Measurements from ENCODE around the gene NUP62CL. TPM values are rescaled to one million over a fixed set of nuclear protein-coding genes. Genes with fewer than 3 reads are reported as not detected.

NUP62CL gene
- total RNA-seq, 1 experiment from 2014 or later, result 2.9 TPM

DNA sequence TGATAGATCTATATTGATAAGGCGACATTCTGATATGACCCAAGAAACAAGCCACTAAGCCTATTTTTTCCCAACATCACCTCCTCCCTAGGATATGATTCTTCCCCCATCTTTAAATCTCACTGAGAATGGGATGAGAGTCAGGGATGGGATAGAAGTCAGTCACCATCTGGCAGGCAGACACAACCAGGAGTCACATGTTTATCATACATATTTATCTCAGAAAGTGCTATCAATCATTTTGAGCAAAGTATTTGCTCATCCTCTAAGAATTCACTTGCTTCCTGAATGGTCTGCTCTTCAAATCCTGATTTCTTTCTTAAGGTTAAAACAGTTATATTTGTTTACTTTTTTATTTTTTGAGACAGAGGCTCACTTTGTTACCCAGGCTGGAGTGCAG, 20.5 kb upstream of the NUP62CL start:
- CTCF ChIA-PET, result no interaction called here
- H3K27ac ChIP-seq (ENCODE audit: low read depth, low read length, poor library complexity, severe bottlenecking), result no peak overlapping the region
- H3K27me3 ChIP-seq (replicated peaks; ENCODE audit: insufficient read depth, low read depth, low read length, poor library complexity), result no peaks in the 10 kb centered on the region
- BruUV-seq (replicated peaks), result no TSS peak
- POLR2A ChIA-PET (ENCODE audit: low non-redundant PET), result no interaction called here
- no peaks in the 10 kb centered on the region for H3K4me1 ChIP-seq (ENCODE audit: insufficient read depth, low read length, poor library complexity, severe bottlenecking)
- TF ChIP-seq, protein P1, sequence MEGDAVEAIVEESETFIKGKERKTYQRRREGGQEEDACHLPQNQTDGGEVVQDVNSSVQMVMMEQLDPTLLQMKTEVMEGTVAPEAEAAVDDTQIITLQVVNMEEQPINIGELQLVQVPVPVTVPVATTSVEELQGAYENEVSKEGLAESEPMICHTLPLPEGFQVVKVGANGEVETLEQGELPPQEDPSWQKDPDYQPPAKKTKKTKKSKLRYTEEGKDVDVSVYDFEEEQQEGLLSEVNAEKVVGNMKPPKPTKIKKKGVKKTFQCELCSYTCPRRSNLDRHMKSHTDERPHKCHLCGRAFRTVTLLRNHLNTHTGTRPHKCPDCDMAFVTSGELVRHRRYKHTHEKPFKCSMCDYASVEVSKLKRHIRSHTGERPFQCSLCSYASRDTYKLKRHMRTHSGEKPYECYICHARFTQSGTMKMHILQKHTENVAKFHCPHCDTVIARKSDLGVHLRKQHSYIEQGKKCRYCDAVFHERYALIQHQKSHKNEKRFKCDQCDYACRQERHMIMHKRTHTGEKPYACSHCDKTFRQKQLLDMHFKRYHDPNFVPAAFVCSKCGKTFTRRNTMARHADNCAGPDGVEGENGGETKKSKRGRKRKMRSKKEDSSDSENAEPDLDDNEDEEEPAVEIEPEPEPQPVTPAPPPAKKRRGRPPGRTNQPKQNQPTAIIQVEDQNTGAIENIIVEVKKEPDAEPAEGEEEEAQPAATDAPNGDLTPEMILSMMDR (conservative IDR thresholded peaks at IDR 0.05; ENCODE audit: low read depth, low read length), result no peak
- TF ChIP-seq EZH2 (IDR thresholded peaks at IDR 0.05; ENCODE audit: borderline replicate concordance, low read depth, low read length, poor library complexity, severe bottlenecking), result no peak
- no peaks in the 10 kb centered on the region for H3K36me3 ChIP-seq (ENCODE audit: insufficient read depth, low read length, poor library complexity, severe bottlenecking)
- no peak overlapping the region for H3K4me3 ChIP-seq (ENCODE audit: low read depth, low read length, poor library complexity, severe bottlenecking)
- intact Hi-C loops (cut with micrococcal nuclease; ENCODE audit: unreplicated experiment), result no loop called here
- DNase-seq (ENCODE audit: low spot score), result no peak
- no peaks in the 10 kb centered on the region for H3K9me3 ChIP-seq (ENCODE audit: low read depth, low read length, poor library complexity, severe bottlenecking)

DNA sequence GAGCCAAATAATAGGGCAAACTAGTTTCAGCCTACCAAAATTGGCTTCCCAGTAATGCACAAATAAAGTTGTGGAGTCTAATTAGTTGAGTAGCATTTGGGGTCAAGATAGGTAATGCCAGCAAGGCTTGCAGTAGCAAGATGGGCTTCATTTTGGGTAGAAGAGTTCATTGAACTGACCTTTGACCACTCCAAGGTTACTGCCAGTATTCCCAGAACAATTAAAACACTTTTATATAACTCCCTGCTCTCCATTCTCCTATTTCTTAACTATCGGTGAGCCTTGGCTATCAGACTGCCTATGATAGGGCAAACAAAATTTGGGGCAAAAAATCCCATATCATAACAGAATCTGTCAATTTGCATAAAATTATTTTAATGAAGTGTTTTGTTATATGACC, 7.2 kb upstream of the NUP62CL start:
- DNase-seq (ENCODE audit: low spot score), result no peak
- ChIA-PET CTCF (no interaction called here), POLR2A (ENCODE audit: low non-redundant PET) (no interaction called here)
- Histone ChIP-seq H3K4me3 (ENCODE audit: low read depth, low read length, poor library complexity, severe bottlenecking) (no peak overlapping the region), H3K27me3 (replicated peaks; ENCODE audit: insufficient read depth, low read depth, low read length, poor library complexity) (peaks cover 5% of the 10 kb centered on the region), H3K9me3 (ENCODE audit: low read depth, low read length, poor library complexity, severe bottlenecking) (no peaks in the 10 kb centered on the region), H3K27ac (ENCODE audit: low read depth, low read length, poor library complexity, severe bottlenecking) (no peak overlapping the region), H3K4me1 (ENCODE audit: insufficient read depth, low read length, poor library complexity, severe bottlenecking) (no peaks in the 10 kb centered on the region), H3K36me3 (ENCODE audit: insufficient read depth, low read length, poor library complexity, severe bottlenecking) (no peaks in the 10 kb centered on the region)
- no TSS peak for BruUV-seq (replicated peaks)
- no peak for TF ChIP-seq EZH2 (IDR thresholded peaks at IDR 0.05; ENCODE audit: borderline replicate concordance, low read depth, low read length, poor library complexity, severe bottlenecking)
- TF ChIP-seq, protein P1 (conservative IDR thresholded peaks at IDR 0.05; ENCODE audit: low read depth, low read length), result no peak
- intact Hi-C loops (cut with micrococcal nuclease; ENCODE audit: unreplicated experiment), result no loop called here

DNA sequence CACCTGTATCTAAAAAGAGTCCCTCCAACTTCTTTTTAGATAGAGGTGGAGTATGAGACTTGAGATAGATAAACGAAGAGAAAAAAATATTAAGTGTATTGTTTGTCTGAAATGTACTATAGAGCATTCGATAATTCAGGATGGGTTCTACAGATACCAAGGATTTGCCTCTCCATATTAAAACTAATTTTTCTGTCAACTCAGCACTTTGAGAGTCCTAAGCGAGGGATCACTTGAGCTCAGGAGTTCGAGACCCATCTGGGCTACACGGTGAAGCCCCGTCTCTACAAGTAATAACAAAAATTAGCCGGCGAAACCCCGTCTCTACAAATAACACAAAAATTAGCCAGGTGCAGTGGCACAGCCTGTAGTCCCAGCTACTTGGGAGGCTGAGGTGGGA, 1.7 kb upstream of the NUP62CL start:
- Histone ChIP-seq H3K36me3 (ENCODE audit: insufficient read depth, low read length, poor library complexity, severe bottlenecking) (no peaks in the 10 kb centered on the region), H3K9me3 (ENCODE audit: low read depth, low read length, poor library complexity, severe bottlenecking) (no peaks in the 10 kb centered on the region), H3K4me1 (ENCODE audit: insufficient read depth, low read length, poor library complexity, severe bottlenecking) (no peaks in the 10 kb centered on the region), H3K27ac (ENCODE audit: low read depth, low read length, poor library complexity, severe bottlenecking) (no peak overlapping the region), H3K27me3 (replicated peaks; ENCODE audit: insufficient read depth, low read depth, low read length, poor library complexity) (no peaks in the 10 kb centered on the region), H3K4me3 (ENCODE audit: low read depth, low read length, poor library complexity, severe bottlenecking) (no peak overlapping the region)
- TF ChIP-seq, protein P1 (conservative IDR thresholded peaks at IDR 0.05; ENCODE audit: low read depth, low read length), result no peak
- no peak for TF ChIP-seq EZH2 (IDR thresholded peaks at IDR 0.05; ENCODE audit: borderline replicate concordance, low read depth, low read length, poor library complexity, severe bottlenecking)
- ChIA-PET POLR2A (ENCODE audit: low non-redundant PET) (no interaction called here), CTCF (no interaction called here)
- intact Hi-C loops (cut with micrococcal nuclease; ENCODE audit: unreplicated experiment), result no loop called here
- DNase-seq (ENCODE audit: low spot score), result no peak
- no TSS peak for BruUV-seq (replicated peaks)
